A549 treated with Hydrocortisone at 1 μM for 4 hours (cell line): Measurements from ENCODE around the gene ZNF219. TPM values are rescaled to one million over a fixed set of nuclear protein-coding genes. Genes with fewer than 3 reads are reported as not detected.

Source experiments
- total RNA-seq: library from RNA; stranded (reverse); fragments of 200-300 nt; extraction: Qiagen RNA extraction; gene quantifications from 5 replicates; pipeline ENCODE4 v1.2.3, GENCODE V29; 2022

The ZNF219 gene
- total RNA-seq = 21.4 to 31.3 TPM (median 28.4 TPM) in 5 replicates

GRCh38 chr14:21098076-21098891, at the start of gene ZNF219:
Gene ZNF219 (minus strand): TSS chr14:21098655. CDS start chr14:21093591, 5,064 bp downstream.

GRCh38 chr14:21100931-21101330, 2.5 kb upstream of the ZNF219 start, which contains the start of gene TMEM253:
Gene TMEM253 (plus strand): TSS chr14:21101066. CDS start chr14:21101344, 278 bp downstream.

GRCh38 chr14:21070083-21070609, 28.3 kb downstream of the ZNF219 start, which contains the start of gene ARHGEF40:
Gene ARHGEF40 (plus strand): TSS chr14:21070304. CDS start chr14:21070397, 93 bp downstream.

GRCh38 chr14:21057803-21058675, 40.4 kb downstream of the ZNF219 start, which contains the start of gene RNASE8:
Gene RNASE8 (plus strand): TSS chr14:21057822. CDS start chr14:21057893, 71 bp downstream.

GRCh38 chr14:21041676-21042433, 56.6 kb downstream of the ZNF219 start, which contains the start of gene RNASE7:
Gene RNASE7 (plus strand): TSS chr14:21042362. CDS start chr14:21042993, 631 bp downstream.

Other genes starting within 250 kb of the ZNF219 start
- gene RNASE3, start 207.3 kb downstream of the ZNF219 start, total RNA-seq = not detected in 5 replicates
- not detected in 5 replicates for gene RNASE2, start 143.2 kb downstream of the ZNF219 start, total RNA-seq
- gene METTL17, start 108.7 kb downstream of the ZNF219 start, total RNA-seq = 67.0 to 76.5 TPM (median 72.4 TPM) in 5 replicates
- gene SLC39A2, start 99.4 kb downstream of the ZNF219 start, total RNA-seq = not detected in 5 replicates
- 1.7 to 3.3 TPM (median 2.4 TPM) in 5 replicates for gene NDRG2, start 73.6 kb downstream of the ZNF219 start, total RNA-seq
- gene TPPP2, start 68.4 kb downstream of the ZNF219 start, total RNA-seq = not detected in 5 replicates
- gene RNASE13, start 63.8 kb downstream of the ZNF219 start, total RNA-seq = not detected in 5 replicates
- 0.07 TPM in 1 of 5 replicates, not detected in the others for gene RNASE7, start 56.3 kb downstream of the ZNF219 start, total RNA-seq
- gene RNASE8, start 40.8 kb downstream of the ZNF219 start, total RNA-seq = not detected in 5 replicates
- 7.4 to 9.9 TPM (median 8.6 TPM) in 5 replicates for gene ARHGEF40, start 28.4 kb downstream of the ZNF219 start, total RNA-seq
- gene TMEM253, start 2.4 kb upstream of the ZNF219 start, total RNA-seq = 0.35 to 1.0 TPM (median 0.81 TPM) in 5 replicates
- not detected in 5 replicates for gene OR5AU1, start 57.4 kb upstream of the ZNF219 start, total RNA-seq
- 745 to 1,119 TPM (median 806 TPM) in 5 replicates for gene HNRNPC, start 170.8 kb upstream of the ZNF219 start, total RNA-seq
- gene RPGRIP1, start 181.4 kb upstream of the ZNF219 start, total RNA-seq = 0.09 to 0.25 TPM (median 0.17 TPM) in 5 replicates